ENCODE results near the gene SCT. TPM values are rescaled to one million over a fixed set of nuclear protein-coding genes. Genes with fewer than 3 reads are reported as not detected.

SCT gene
- total RNA-seq, 1 donor from 2014 or later: 2.1 TPM

DNA sequence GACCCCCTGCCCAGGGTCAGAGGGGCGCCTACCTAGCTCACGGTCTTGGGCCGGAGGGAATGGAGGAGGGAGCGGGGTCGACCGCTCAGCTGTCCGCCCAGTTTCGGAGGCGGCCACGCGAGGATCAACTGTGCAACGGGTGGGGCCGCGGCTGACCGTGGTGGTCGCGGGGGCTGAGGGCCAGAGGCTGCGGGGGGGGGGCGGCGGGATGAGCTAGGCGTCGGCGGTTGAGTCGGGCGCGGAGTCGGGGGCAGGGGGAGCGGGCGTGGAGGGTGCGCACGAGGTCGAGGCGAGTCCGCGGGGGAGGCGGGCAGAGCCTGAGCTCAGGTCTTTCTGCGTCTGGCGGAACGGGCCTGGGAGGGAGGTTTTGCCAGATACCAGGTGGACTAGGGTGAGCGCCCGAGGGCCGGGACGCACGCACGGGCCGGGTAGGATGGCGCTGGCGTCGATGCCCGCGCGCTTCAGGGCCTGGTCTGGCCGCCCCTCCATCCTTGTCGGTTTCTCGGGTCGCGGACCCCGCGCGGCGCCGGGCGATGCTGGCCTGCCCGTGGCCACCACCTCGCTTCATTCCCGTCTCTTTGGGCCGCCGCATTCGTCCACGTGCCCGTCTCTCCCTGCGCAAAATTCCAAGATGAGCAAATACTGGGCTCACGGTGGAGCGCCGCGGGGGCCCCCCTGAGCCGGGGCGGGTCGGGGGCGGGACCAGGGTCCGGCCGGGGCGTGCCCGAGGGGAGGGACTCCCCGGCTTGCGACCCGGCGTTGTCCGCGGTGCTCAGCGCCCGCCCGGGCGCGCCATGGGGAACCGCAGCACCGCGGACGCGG lies 9.7 kb upstream of the SCT start, which contains the start of gene DRD4:
DRD4 (plus strand) TSS at position 759 of the 822 bp plus-strand sequence; CDS start at position 795, 36 bp downstream.
- H3K4me3 ChIP-seq (ENCODE audit: low read depth, low read length): no peak within 1 kb of the TSS
- no peak for DNase-seq (ENCODE audit: low read depth)
- TF ChIP-seq, protein P1, sequence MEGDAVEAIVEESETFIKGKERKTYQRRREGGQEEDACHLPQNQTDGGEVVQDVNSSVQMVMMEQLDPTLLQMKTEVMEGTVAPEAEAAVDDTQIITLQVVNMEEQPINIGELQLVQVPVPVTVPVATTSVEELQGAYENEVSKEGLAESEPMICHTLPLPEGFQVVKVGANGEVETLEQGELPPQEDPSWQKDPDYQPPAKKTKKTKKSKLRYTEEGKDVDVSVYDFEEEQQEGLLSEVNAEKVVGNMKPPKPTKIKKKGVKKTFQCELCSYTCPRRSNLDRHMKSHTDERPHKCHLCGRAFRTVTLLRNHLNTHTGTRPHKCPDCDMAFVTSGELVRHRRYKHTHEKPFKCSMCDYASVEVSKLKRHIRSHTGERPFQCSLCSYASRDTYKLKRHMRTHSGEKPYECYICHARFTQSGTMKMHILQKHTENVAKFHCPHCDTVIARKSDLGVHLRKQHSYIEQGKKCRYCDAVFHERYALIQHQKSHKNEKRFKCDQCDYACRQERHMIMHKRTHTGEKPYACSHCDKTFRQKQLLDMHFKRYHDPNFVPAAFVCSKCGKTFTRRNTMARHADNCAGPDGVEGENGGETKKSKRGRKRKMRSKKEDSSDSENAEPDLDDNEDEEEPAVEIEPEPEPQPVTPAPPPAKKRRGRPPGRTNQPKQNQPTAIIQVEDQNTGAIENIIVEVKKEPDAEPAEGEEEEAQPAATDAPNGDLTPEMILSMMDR (IDR thresholded peaks at IDR 0.05; ENCODE audit: insufficient read depth, low read length, poor library complexity, severe bottlenecking): no peak
- H3K27me3 ChIP-seq (ENCODE audit: control insufficient read depth, insufficient read depth, low read length): peaks cover 53% of the 10 kb centered on the region
- H3K36me3 ChIP-seq (ENCODE audit: control insufficient read depth, insufficient read depth, low read length): no peaks in the 10 kb centered on the region

DNA sequence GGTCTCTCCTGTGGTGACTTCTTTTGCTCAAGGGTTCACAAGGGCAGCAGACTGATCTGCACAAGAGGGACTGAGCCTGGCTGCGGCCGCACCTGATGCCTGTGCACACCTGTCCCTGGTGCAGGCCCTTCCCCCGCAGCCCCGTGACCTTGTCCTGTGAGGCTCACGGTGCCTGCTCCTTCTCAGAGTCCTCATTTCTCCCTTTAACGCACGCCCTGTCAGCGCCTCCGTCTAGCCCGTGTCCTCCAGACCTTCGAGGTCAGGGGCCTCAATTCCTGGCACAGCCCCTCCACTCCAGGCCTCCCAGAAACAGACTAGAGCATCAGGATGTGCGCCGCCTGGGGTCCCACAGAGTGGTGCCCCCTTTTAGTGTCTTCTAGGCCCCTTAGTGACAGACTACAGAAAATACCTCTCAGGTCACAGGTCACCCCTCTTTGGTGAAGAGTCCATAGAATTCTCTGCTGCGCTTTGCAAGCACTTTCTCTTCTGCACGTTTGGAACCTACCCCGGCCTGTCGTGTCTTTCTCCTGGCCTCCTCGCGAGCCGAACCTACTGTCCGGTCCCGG lies 9.0 kb upstream of the SCT start:
- Histone ChIP-seq H3K4me3 (ENCODE audit: low read depth, low read length) (no peak overlapping the region), H3K27me3 (ENCODE audit: control insufficient read depth, insufficient read depth, low read length) (peaks cover 49% of the 10 kb centered on the region), H3K36me3 (ENCODE audit: control insufficient read depth, insufficient read depth, low read length) (no peaks in the 10 kb centered on the region)
- TF ChIP-seq, protein P1 (IDR thresholded peaks at IDR 0.05; ENCODE audit: insufficient read depth, low read length, poor library complexity, severe bottlenecking): no peak
- DNase-seq (ENCODE audit: low read depth): no peak

DNA sequence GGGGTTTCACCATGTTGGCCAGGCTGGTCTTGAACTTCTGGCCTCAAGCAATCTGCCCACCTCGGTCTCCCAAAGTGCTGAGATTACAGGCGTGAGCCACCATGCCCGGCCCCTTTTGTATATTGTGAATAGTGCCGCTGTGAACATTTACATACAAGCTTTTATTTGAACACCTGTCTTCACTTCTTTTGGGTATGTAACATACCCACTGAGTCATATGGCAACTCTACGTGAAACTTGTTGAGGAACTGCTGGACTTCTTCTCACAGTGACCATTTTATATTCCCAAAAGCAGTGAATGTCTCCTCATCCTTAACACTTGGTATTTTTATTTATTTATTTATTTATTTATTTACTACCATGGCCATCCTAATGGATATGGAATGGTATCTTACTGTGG lies 3.9 kb upstream of the SCT start:
- H3K27me3 ChIP-seq (ENCODE audit: control insufficient read depth, insufficient read depth, low read length): peaks cover 21% of the 10 kb centered on the region
- no peak overlapping the region for H3K4me3 ChIP-seq (ENCODE audit: low read depth, low read length)
- DNase-seq (ENCODE audit: low read depth): no peak
- no peaks in the 10 kb centered on the region for H3K36me3 ChIP-seq (ENCODE audit: control insufficient read depth, insufficient read depth, low read length)
- TF ChIP-seq, protein P1 (IDR thresholded peaks at IDR 0.05; ENCODE audit: insufficient read depth, low read length, poor library complexity, severe bottlenecking): no peak

DNA sequence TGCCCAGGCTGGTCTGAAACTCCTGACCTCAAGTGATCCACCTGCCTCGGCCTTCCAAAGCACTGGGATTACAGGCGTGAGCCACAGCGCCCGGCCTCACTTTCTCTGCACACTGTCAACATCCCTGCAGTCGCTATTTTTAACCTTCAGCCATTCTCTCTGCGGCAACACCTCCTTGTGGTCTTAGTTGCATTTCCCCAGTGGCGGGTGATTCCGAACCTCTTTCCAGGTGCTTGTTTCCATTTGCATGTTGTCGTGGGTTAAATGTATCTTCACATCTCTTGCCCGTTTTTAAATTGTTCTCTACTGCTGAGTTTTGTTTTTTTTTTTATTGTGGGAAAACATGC lies 2.2 kb upstream of the SCT start:
- H3K27me3 ChIP-seq (ENCODE audit: control insufficient read depth, insufficient read depth, low read length): peaks cover 37% of the 10 kb centered on the region
- TF ChIP-seq, protein P1 (IDR thresholded peaks at IDR 0.05; ENCODE audit: insufficient read depth, low read length, poor library complexity, severe bottlenecking): no peak

DNA sequence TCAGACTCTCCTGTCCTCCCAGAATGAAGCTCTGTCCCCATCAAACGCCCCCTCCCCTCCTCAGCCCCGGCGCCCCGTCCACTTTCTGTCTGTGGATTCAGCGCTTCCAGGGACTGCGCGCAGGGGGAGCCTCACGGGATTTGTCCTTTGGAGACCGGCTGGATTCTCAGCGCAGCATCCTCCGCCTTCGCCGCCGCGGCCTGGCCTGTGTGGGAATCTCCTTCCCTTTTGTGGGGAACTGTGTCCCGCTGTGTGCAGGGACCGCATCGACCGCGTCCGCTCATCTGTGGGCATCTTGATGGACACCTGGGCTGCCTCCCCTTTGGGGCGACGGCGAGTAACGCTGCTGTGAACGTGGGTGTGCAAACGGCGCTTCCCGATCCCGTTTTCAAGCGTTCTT lies 1.1 kb upstream of the SCT start:
- no peak for DNase-seq (ENCODE audit: low read depth)
- Histone ChIP-seq H3K36me3 (ENCODE audit: control insufficient read depth, insufficient read depth, low read length) (no peaks in the 10 kb centered on the region), H3K4me3 (ENCODE audit: low read depth, low read length) (no peak overlapping the region), H3K27me3 (ENCODE audit: control insufficient read depth, insufficient read depth, low read length) (peaks cover 45% of the 10 kb centered on the region)
- TF ChIP-seq, protein P1 (IDR thresholded peaks at IDR 0.05; ENCODE audit: insufficient read depth, low read length, poor library complexity, severe bottlenecking): no peak

More for the DNA sequence above, 2.2 kb upstream of the SCT start:
- Histone ChIP-seq H3K36me3 (ENCODE audit: control insufficient read depth, insufficient read depth, low read length) (no peaks in the 10 kb centered on the region), H3K4me3 (ENCODE audit: low read depth, low read length) (no peak overlapping the region)
- DNase-seq (ENCODE audit: low read depth): no peak

DNA sequence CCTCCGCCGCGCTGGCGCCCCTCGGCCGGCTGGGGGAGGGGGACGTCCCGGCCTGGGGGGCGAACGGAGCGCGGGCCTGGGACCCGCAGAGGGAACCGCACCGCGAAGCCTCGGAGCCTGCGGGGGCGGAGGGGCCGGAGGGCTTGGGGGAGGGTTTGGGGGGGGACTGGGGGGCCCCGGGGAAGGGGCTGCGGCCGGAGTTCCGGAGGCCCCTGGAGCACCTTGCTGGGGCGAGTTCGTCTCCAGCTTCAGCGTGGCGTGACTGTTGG lies 261 bp upstream of the SCT start:
- Histone ChIP-seq H3K27me3 (ENCODE audit: control insufficient read depth, insufficient read depth, low read length) (peaks cover 45% of the 10 kb centered on the region), H3K4me3 (ENCODE audit: low read depth, low read length) (no peak overlapping the region), H3K36me3 (ENCODE audit: control insufficient read depth, insufficient read depth, low read length) (no peaks in the 10 kb centered on the region)
- TF ChIP-seq, protein P1 (IDR thresholded peaks at IDR 0.05; ENCODE audit: insufficient read depth, low read length, poor library complexity, severe bottlenecking): no peak
- no peak for DNase-seq (ENCODE audit: low read depth)

Measured in kidney epithelial cell (primary cell).